GM10266 (cell line): ENCODE results near the gene ELFN2.

ENCODE experiments used
- DNase-seq: peaks from one replicate; pipeline ENCODE4 v3.0.0; 2012; ENCODE audit errors: extremely low spot score
- CTCF ChIP-seq: IDR thresholded peaks from 2 replicates; pipeline ENCODE4 v1.5.1; 2012; ENCODE audit warnings: mild to moderate bottlenecking, low read depth; ENCODE audit not compliant: control insufficient read depth, insufficient read depth; ENCODE audit errors: missing control alignments

Gene ELFN2

DNA sequence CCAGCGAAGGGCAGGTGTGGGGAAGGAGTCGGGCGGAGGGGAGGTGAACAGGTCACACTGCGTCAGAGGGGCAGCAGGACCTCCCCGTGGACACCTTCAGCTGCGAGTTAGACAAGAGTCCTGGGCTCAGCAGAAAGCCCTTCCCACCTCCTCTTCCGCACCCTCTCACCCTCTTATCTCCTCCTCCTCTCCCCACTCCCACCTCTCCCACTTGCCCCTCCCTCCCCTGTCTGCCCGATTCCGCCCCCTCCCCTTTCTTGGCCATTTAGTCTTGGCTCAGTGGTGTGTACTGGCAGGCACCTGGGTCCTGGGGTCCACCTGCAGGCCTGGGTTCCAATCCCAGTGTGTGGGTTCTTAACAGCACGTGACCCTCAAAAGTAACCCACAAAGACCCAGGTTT, 107.8 kb downstream of the ELFN2 start:
- TF ChIP-seq CTCF = no peak
- DNase-seq = no peak

DNA sequence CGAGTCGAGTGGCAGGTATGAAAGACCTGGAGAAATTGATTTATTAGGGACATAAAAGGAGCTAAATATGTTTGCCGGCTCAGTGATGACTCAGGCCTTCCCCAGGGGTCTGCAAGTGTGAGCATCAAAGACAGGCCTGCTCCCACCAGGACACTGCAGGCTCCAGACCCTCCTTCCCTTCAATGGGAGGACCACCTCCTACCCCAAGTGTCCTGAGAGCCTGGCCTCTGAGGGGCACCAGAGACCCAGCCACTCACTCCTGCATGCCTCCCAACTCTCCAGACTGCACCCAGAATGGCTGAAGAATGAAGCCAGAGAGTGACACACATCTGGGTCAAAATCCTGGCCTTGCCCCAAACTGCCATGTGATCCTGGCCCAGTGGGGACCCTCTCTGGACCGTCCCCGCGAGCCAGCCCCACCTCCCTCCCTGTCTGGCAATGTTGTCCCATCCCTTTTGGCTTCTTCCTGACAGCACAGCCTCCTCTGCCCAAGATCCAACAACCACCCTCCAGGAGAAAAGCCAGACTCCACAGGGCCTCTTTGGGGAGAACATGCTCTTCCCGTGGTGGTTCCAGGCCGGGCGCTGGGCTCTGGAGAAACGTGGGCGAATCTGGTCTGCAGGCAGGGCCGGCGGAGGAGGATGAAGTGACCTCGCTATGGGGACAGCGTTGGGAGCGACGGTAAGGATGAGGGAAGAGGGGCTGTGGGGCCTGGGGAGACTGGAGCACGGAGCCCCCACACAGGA, 108.7 kb downstream of the ELFN2 start:
- peak; percentile 13 for TF ChIP-seq CTCF
- no peak for DNase-seq
